HepG2 (cell line): ENCODE results near the gene RASL12. TPM values are rescaled to one million over a fixed set of nuclear protein-coding genes. Genes with fewer than 3 reads are reported as not detected.

Experiments used
- CBX5 ChIP-seq: sonication (generic); formaldehyde crosslinking; IDR thresholded peaks from 2 replicates; pipeline ENCODE4 v1.4.0; 2020; ENCODE audit warnings: missing genetic modification reagents, borderline replicate concordance
- CC2D1A ChIP-seq: sonication (generic); formaldehyde crosslinking; IDR thresholded peaks from 2 replicates; pipeline ENCODE4 v1.8.1; 2023; ENCODE audit warnings: mild to moderate bottlenecking, missing genetic modification reagents
- EZH2 ChIP-seq: conservative IDR thresholded peaks from 2 replicates; pipeline ENCODE4 v1.6.1; 2012; ENCODE audit warnings: mild to moderate bottlenecking, low read depth, low read length, moderate library complexity
- IRF2 ChIP-seq: IDR thresholded peaks from 2 replicates; pipeline ENCODE4 v1.6.1; 2018; ENCODE audit warnings: missing genetic modification reagents, missing compliant biosample characterization
- MATR3 ChIP-seq: sonication (generic); formaldehyde crosslinking; IDR thresholded peaks from 2 replicates; pipeline ENCODE4 v1.4.0; 2020; ENCODE audit warnings: missing genetic modification reagents
- MIER2 ChIP-seq: IDR thresholded peaks from 2 replicates; pipeline ENCODE4 v1.6.1; 2016; ENCODE audit warnings: missing biosample characterization, missing genetic modification reagents
- MIER3 ChIP-seq: IDR thresholded peaks from 2 replicates; pipeline ENCODE4 v1.6.1; 2016; ENCODE audit warnings: missing compliant biosample characterization, borderline replicate concordance
- PHF21A ChIP-seq: sonication (generic); formaldehyde crosslinking; IDR thresholded peaks from 2 replicates; pipeline ENCODE4 v1.5.0; 2020; ENCODE audit warnings: mild to moderate bottlenecking, missing genetic modification reagents
- POLR2A ChIP-seq, 2 experiments: IDR thresholded peaks; 2 replicates each; pipeline ENCODE4 v1.6.1; 2011; ENCODE audit warnings: low read depth in 2 of 2, low read length in 2 of 2, mild to moderate bottlenecking in 1 of 2, moderate library complexity in 1 of 2; ENCODE audit not compliant: insufficient read depth in 1 of 2
- RAD51 ChIP-seq: fragments of 450-650 bp; IDR thresholded peaks from 2 replicates; pipeline ENCODE4 v1.6.1; 2016; ENCODE audit warnings: borderline replicate concordance
- REPIN1 ChIP-seq: sonication (generic); formaldehyde crosslinking; IDR thresholded peaks from 2 replicates; pipeline ENCODE4 v1.8.0; 2022; ENCODE audit warnings: missing genetic modification reagents, low read depth, mild to moderate bottlenecking, borderline replicate concordance
- RORA ChIP-seq: sonication (generic); formaldehyde crosslinking; IDR thresholded peaks from 2 replicates; pipeline ENCODE4 v1.5.0; 2020; ENCODE audit warnings: mild to moderate bottlenecking, missing genetic modification reagents, moderate library complexity
- SMAD9 ChIP-seq: sonication (generic); formaldehyde crosslinking; IDR thresholded peaks from 2 replicates; pipeline ENCODE4 v1.5.1; 2020; ENCODE audit warnings: mild to moderate bottlenecking, missing genetic modification reagents
- TEAD2 ChIP-seq: sonication (generic); formaldehyde crosslinking; IDR thresholded peaks from 2 replicates; pipeline ENCODE4 v1.9.0; 2021; ENCODE audit warnings: missing genetic modification reagents
- XBP1 ChIP-seq: sonication (generic); formaldehyde crosslinking; IDR thresholded peaks from 2 replicates; pipeline ENCODE4 v1.5.0; 2020; ENCODE audit warnings: missing genetic modification reagents
- YEATS2 ChIP-seq: sonication (generic); formaldehyde crosslinking; IDR thresholded peaks from 2 replicates; pipeline ENCODE4 v1.4.0; 2020; ENCODE audit warnings: missing genetic modification reagents, borderline replicate concordance
- YEATS4 ChIP-seq: sonication (generic); formaldehyde crosslinking; IDR thresholded peaks from 2 replicates; pipeline ENCODE4 v1.4.0; 2020; ENCODE audit warnings: missing genetic modification reagents, borderline replicate concordance
- ZBTB21 ChIP-seq: sonication (generic); formaldehyde crosslinking; IDR thresholded peaks from 2 replicates; pipeline ENCODE4 v1.4.0; 2020; ENCODE audit warnings: missing genetic modification reagents
- ZFP36 ChIP-seq: fragments of 150-350 bp; IDR thresholded peaks from 2 replicates; pipeline ENCODE4 v1.6.1; 2018; ENCODE audit warnings: borderline replicate concordance, low read length, low read depth; ENCODE audit not compliant: partially characterized antibody
- ZFP82 ChIP-seq: sonication (generic); formaldehyde crosslinking; IDR thresholded peaks from 2 replicates; pipeline ENCODE4 v1.5.1; 2020; ENCODE audit warnings: mild to moderate bottlenecking, missing genetic modification reagents, borderline replicate concordance
- ZMAT5 ChIP-seq: sonication (generic); formaldehyde crosslinking; IDR thresholded peaks from 2 replicates; pipeline ENCODE4 v1.5.0; 2020; ENCODE audit warnings: mild to moderate bottlenecking, low read depth, missing genetic modification reagents, borderline replicate concordance
- ZNF12 ChIP-seq: sonication (generic); formaldehyde crosslinking; IDR thresholded peaks from 2 replicates; pipeline ENCODE4 v1.5.0; 2020; ENCODE audit warnings: missing genetic modification reagents
- ZNF383 ChIP-seq: sonication (generic); formaldehyde crosslinking; IDR thresholded peaks from 2 replicates; pipeline ENCODE4 v1.4.0; 2020; ENCODE audit warnings: missing genetic modification reagents, mild to moderate bottlenecking, borderline replicate concordance
- ZNF563 ChIP-seq: sonication (generic); formaldehyde crosslinking; IDR thresholded peaks from 2 replicates; pipeline ENCODE4 v1.8.0; 2022; ENCODE audit warnings: mild to moderate bottlenecking, moderate library complexity, missing genetic modification reagents
- ZNF710 ChIP-seq: sonication (generic); formaldehyde crosslinking; IDR thresholded peaks from 2 replicates; pipeline ENCODE4 v1.5.0; 2020; ENCODE audit warnings: mild to moderate bottlenecking, missing genetic modification reagents, borderline replicate concordance
- ZNF780A ChIP-seq: sonication (generic); formaldehyde crosslinking; IDR thresholded peaks from 2 replicates; pipeline ENCODE4 v1.8.0; 2022; ENCODE audit warnings: mild to moderate bottlenecking, missing genetic modification reagents, moderate library complexity
- polyA plus RNA-seq, 8 experiments: library from polyadenylated mRNA; depleted of rRNA in 3 of 8; stranded (reverse) in 7 of 8; unstranded in 1 of 8; fragments of >200 nt; fragmentation: Illumina TruSeq in 4 of 8; extraction: Trizol in 4 of 8; gene quantifications; 2 replicates each; pipeline versions ENCODE4 v1.2.1 to v1.2.3, GENCODE V29; 2011 to 2016; ENCODE audit warnings: low read depth in 4 of 8, missing spikeins in 1 of 8, mixed read lengths in 1 of 8; ENCODE audit not compliant: insufficient read depth in 1 of 8
- total RNA-seq, 5 experiments: library from RNA; depleted of rRNA; stranded (reverse); fragments of >200 nt; fragmentation: Illumina TruSeq; extraction: Trizol; gene quantifications; 2 replicates each; pipeline ENCODE4 v1.2.3, GENCODE V29; 2016; ENCODE audit warnings: low read depth in 1 of 5
- TF ChIP-seq, protein P1 (sequence below): IDR thresholded peaks from 2 replicates; pipeline ENCODE4 v1.6.1; 2012; ENCODE audit warnings: inconsistent platforms
- TF ChIP-seq, protein P2 (sequence below): sonication (generic); formaldehyde crosslinking; IDR thresholded peaks from 2 replicates; pipeline ENCODE4 v1.4.0; 2020; ENCODE audit warnings: missing genetic modification reagents, borderline replicate concordance

Gene RASL12
- total and polyA plus RNA-seq, 2 of the 13 experiments (the other 11 are each of a cell fraction or from before 2014, with no cell fraction given): 0.16 to 0.55 TPM

- TF ChIP-seq SMAD9 (CRISPR knock-in tag) (no peak), TEAD2 (CRISPR knock-in tag) (no peak), ZNF780A (CRISPR knock-in tag) (no peak), YEATS4 (CRISPR knock-in tag) (peak; percentile 47; the same call in 1 of the 2 replicates), MATR3 (no peak), ZNF383 (CRISPR knock-in tag) (no peak), EZH2 (no peak), ZFP82 (no peak), CBX5 (CRISPR knock-in tag) (peak; percentile 83; the same call in 1 of the 2 replicates), ZFP36 (no peak), ZNF710 (CRISPR knock-in tag) (0 out of 2 replicates have a peak, but pooled peaks have one; percentile 56), MIER3 (CRISPR knock-in tag) (peak; percentile 37; the same call in 1 of the 2 replicates), ZBTB21 (CRISPR knock-in tag) (no peak; the same call in 1 of the 2 replicates), YEATS2 (CRISPR knock-in tag) (peak; percentile 67; the same call in 1 of the 2 replicates), IRF2 (CRISPR knock-in tag) (peak; percentile 81), RAD51 (no peak), ZNF563 (no peak), REPIN1 (CRISPR knock-in tag) (peak; percentile 92), CC2D1A (no peak), PHF21A (CRISPR knock-in tag) (peak; percentile 55; the same call in 1 of the 2 replicates), MIER2 (peak; percentile 71; the same call in 1 of the 2 replicates), ZNF12 (CRISPR knock-in tag) (no peak; the same call in 1 of the 2 replicates), XBP1 (CRISPR knock-in tag) (no peak), ZMAT5 (CRISPR knock-in tag) (no peak), POLR2A (IDR thresholded peaks at IDR 0.05; ENCODE audit: insufficient read depth in 1 of 2, low read depth in 2 of 2, low read length in 2 of 2) (peak in 1 of 2 experiments; percentile 52; a peak in 1 of 4 replicates), RORA (CRISPR knock-in tag) (no peak)
- TF ChIP-seq, protein P1, sequence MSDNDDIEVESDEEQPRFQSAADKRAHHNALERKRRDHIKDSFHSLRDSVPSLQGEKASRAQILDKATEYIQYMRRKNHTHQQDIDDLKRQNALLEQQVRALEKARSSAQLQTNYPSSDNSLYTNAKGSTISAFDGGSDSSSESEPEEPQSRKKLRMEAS: peak; percentile 30
- TF ChIP-seq, protein P2, sequence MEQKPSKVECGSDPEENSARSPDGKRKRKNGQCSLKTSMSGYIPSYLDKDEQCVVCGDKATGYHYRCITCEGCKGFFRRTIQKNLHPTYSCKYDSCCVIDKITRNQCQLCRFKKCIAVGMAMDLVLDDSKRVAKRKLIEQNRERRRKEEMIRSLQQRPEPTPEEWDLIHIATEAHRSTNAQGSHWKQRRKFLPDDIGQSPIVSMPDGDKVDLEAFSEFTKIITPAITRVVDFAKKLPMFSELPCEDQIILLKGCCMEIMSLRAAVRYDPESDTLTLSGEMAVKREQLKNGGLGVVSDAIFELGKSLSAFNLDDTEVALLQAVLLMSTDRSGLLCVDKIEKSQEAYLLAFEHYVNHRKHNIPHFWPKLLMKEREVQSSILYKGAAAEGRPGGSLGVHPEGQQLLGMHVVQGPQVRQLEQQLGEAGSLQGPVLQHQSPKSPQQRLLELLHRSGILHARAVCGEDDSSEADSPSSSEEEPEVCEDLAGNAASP (CRISPR knock-in tag): peak; percentile 26; the same call in 1 of the 2 replicates
Measured at GRCh38 chr15:65032801-65033537, 34.8 kb downstream of the RASL12 start (continued).
